ENCODE results near the gene MICOS13. TPM values are rescaled to one million over a fixed set of nuclear protein-coding genes. Genes with fewer than 3 reads are reported as not detected.
A peak's percentile ranks its signal among the peaks of the same experiment; 100 is the strongest.
"Not testable (repeated sequence)": the region's sequence is repeated elsewhere in the genome, so short reads cannot be mapped to it uniquely, and the experiment has no call there.

The MICOS13 gene, protein sequence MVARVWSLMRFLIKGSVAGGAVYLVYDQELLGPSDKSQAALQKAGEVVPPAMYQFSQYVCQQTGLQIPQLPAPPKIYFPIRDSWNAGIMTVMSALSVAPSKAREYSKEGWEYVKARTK
- total RNA-seq, result 26.1 and 60.3 TPM in 2 replicates

DNA sequence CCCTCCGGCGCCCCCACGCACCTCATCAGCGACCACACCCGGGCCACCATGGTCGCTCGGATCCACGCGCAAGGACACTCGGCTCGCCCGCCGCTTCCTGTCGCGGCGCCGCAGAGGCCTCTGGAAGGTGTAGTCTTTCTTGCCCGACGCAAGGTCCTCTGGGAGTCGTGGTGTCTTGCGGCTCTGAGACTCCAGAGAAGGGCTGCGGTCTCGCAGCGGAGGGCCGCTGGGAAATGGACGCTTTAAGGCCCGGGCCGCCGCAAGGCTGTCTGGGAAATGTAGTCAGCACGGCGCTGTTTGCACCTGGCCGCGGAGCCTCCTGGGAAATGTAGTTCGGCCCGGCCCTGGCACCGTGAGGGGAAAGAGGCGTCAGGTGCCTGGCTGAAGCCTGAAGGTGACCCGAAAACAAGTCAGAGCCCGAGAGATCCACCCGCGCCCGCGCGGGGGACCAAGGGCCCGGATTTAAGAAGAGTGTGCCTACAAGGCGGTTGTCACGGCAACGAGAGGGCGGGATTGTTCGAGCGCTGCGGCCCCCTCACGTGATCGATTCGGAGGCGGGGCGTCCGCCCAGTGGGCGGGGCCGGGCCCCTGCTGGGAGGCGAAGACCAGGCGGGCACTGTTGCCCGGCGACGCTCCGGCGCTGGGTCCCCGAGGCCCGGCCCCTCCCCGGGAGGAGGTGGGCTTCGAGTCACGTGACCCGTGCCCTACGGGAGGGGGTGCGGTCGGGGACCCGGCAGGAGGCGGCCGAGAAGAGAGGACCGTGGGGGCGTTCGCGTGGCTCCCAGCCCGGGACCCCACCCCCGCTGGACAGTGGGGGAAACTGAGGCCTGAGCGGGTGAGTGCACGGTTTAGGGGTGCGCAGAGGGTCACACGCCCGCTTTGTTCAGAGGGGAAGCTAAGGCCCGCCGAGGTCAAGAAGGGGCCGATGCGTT lies at the start of gene MICOS13, which contains the start of gene HSD11B1L:
Gene MICOS13, minus strand, starts transcription at position 80 of the 932 bp plus-strand sequence. Its CDS starts 30 bp downstream, at position 50.
Gene HSD11B1L, plus strand, starts transcription at position 591 of the 932 bp plus-strand sequence. CDS start 3,806 bp downstream, outside the sequence.
- DNase-seq (ENCODE audit: low read depth, low spot score), result peak; percentile 95

DNA sequence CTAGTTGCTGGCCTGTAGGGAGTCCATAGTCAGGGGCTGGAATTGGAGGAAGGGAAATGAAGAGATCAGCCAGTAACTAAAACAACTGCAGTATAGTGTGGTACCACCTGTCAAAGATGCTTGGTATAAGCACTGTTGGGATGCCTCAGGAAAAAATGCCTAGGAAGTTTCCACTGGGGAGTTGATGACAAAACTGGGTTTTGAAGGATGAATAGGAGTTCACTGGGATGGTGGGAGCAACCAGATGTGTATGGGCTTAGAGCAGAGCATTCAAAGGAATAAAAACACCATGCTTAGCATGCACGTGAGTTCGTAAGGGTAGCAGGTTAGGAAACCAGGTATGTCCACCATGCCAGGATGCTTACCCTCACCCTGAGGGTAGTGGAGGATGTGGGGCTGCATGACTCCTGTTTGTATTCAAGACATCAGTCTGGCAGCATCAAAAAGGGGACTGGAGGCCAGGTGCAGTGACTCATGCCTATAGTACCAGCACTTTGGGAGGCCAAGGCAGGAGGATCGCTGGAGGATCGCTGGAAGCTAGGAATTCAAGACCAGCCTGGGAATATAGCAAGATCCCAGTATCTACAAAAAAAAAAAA lies 47.2 kb upstream of the MICOS13 start:
- DNase-seq (ENCODE audit: low read depth, low spot score), result no peak

DNA sequence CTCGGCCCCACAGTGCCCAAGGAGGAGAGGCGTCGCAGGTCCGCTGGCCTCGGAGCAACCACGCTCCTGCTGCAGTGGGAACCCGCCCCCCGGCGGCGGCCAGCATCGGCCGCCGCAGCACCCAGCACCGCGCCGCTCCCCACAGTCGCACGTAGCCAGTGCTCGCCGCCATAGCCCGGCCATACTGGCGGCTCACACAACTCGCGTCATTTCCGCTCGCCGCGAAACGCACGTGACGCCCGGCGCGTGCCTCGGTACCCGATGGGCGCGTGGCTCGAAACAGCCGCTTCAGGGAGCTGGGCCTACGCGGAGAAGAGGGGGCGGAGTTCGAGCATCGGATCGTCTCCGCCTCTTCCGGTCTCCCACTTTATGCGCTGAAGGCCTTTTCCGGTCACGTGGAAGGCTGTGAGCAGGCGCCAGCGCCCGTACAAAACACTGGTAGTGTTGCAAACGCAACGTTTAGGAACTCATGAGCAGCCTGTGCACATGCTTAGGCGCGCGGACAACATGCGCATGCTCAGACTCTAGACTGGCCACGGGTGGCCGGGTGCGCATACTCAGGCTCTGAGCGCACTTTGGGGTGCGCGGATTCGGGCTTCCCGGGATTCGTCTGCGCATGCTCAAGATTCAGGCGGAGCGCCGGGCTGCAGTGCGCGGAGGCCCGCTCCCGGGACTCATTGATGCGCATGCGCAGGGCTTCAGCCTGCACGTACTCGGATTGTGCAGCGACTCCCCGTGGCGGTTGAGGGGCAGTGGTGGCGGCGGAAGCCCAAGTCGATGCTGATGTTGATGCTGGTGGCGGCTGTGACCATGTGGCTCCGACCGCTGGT lies 39.9 kb upstream of the MICOS13 start, which contains the start of the genes CATSPERD and LONP1:
Gene CATSPERD, plus strand, starts transcription at position 677 of the 830 bp plus-strand sequence. Its CDS starts 101 bp downstream, at position 778.
Gene LONP1, minus strand, starts transcription at position 186 of the 830 bp plus-strand sequence. Its CDS starts 14 bp downstream, at position 172.
- peak; percentile 93 for DNase-seq (ENCODE audit: low read depth, low spot score)

DNA sequence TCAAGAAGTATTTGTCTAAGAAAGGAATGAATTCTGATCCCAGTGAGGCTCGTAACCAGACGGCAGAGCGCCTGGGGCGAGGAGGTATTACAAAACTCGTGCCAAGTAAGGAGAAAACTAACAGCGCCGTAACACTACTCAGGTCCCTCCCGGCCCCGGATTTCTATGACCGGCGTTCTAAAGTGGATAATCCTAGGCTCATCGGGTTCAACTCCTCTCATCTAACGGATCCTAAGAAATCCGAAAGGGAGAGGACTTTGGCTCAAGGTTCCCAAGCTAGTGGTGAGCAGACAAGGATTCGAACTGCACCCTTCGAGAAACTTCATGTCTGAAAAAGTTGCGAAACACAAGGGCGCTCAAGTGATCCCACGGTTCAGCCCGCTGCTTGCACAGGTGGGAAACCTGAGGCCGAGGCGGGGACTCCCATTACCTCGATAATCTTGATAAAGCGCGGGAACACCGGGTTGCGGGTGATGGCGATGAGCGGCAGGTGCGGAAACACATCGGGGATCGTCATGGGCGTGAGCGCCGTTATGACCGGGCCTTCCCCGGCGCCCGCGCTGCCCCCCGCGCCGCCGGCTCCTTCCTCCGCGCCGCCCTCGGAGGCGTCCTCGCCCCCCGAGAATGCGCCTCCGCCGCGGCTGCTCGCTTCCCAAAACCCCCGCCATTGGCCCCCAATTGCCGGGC lies 39.1 kb upstream of the MICOS13 start:
- DNase-seq (ENCODE audit: low read depth, low spot score), result no peak

DNA sequence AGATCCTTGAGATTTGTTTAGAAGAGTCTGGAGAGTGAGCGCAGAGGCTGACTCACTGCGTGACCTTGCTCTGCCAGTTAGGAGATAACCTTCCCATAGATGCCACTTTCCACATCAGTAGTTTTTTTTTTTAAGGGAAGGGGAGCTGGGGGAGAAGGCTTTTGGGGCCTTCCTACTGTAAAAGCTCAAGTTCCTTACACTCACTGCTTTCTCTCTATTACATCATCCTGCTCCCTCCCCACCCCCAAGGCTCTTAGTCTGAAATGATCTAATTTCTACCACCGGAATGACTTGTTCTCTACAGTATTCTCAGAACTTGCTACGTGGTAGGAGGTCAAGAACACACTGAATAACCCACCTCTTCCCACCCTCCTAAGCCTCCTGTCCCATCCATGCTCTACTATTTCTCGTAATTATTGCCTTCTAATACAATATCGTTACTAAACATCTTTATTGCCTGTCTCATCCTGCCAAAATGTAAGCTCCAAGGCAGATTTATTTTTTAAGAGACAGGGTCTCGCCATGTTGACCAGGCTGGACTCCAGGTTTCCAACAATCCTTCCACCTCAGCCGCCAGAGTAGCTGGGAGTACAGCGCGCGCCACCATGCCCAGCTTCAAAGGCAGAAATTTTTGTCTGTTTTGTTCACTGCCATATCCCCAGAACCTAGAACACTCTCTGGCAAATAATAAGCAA lies 38.4 kb upstream of the MICOS13 start:
- no peak for DNase-seq (ENCODE audit: low read depth, low spot score)

DNA sequence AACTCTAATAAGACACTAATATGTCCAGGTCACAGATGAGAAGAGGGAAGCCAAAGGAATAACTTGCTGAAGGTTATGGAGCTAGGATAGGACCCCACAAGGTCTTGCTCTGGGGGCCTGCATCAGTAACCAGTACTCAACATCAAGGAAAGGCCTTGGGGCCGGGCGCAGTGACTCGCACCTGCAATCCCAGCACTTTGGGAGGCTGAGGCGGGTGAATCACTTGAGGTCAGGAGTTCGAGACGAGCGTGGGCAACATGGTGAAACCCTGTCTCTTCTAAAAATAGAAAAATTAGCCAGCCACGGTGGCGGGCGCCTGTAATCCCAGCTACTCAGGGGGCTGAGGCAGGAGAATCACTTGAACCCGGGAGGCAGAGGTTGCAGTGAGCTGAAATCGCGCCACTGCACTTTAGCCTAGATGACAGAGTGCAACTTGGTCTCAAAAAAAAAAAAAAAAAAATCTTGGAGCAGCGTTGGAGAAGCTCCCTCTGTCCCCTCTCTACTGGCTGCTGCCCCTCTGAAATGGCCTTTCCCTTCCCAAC lies 37.8 kb upstream of the MICOS13 start:
- DNase-seq (ENCODE audit: low read depth, low spot score), result no peak

DNA sequence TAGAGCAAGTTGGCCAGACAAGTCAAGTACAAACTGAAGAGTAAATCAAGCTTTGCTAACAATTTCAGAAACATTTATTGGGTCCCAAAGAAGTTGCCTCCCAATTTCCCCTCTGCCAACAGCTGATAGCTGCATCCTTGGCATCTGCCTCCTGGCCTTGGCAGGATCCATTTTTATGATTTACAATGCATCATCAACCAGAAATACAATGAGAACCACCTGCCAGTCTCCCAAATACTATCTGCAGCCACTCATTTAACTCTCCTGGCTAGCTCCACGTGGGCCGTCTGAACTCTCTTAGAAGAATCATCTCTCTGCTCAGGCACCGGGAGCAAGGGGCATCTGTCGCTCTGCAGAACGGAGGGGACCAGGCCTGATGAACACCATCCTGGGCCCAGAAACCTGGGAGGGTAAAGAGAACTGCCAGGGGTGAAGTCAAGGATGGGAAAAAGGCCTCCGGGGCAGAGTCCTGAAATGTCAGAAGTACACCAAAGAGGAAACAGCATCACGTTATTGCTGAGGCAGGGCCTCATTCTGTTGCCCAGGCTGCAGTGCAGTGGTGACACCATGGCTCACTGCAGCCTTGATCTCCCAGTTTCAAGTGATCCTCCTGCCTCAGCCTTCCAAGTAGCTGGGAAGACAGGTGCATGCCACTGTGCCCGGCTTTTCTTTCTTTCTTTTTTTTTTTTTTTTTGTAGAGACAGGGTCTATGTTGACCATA lies 37.1 kb upstream of the MICOS13 start:
- DNase-seq (ENCODE audit: low read depth, low spot score), result no peak

DNA sequence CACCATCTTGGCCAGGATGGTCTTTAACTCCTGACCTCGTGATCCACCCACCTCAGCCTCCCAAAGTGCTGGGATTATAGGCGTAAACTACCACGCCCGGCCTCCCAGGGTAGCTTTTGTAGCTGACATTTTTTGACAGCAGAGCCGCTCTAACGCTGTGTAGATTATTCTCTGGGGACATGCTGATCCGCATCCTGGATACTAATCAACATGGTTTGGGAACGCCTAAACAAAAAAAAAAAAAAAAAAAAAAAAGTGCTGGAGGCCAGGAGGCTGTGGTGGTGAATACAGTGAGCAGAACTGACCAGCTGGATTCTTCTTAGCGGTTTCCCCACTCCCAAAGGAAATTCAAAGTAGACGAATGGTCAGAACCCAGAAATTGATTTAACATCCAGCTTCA lies 34.5 kb upstream of the MICOS13 start:
- DNase-seq (ENCODE audit: low read depth, low spot score), result no peak

DNA sequence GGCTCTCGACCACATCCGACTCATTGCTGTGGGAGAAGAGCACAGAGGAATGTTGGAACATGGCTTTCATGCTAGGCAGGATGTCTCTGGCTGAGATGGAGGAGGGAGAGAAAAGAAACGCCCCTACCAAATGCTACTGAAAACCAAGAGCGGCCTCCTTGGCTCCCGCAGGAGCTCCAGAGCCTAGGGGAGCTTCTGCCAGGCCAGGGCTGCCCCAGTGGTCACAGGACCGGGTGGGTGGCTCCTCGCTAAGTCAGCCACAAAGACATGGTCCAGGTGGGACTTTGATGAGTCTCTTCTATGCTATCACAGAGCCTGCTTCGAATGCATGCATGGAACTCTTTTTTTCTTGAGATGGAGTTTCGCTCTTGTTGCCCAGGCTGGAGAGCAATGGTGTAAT lies 32.9 kb upstream of the MICOS13 start:
- no peak for DNase-seq (ENCODE audit: low read depth, low spot score)

DNA sequence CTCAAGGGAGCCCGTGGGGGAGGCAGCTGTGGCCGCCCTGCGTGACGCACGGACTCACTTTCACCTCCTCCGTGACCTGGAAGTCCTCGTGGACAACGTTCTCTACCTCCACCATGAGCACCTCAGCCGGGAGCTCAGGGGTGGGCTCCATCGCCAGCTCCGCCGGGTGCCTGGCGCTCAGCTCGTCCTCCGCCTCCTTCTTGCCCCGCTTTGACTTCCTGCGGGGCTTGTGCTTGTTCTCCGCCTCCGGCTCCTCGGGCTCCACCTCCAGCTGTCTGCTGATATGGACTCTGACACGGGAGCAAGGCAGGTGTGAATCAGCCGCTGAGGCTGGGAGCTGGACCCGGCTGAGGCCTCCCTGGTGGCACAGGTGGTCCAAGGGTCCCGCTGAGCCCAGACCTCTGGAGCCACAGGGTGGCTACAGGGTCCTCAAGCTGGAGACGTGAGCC lies 31.4 kb upstream of the MICOS13 start:
- DNase-seq (ENCODE audit: low read depth, low spot score), result no peak

DNA sequence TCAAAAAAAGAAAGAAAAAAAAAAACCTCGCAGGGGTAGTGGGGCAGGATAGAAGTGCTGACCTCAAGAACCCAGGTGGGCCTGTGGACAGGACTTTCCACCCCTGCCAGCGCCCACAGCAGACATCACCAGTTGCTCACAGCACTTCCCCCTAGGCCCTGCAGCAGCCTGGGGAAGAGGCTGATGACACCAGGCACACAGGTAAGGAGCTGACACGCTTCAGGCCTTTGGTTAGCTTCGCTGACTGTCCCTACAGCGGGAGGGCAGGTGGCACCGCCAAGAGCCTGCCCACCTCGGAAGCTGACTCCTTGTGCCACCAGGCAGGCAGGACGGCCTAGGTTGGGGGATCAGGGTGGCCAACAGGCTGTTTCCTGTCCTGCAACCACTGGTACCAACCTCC lies 30.7 kb upstream of the MICOS13 start:
- DNase-seq (ENCODE audit: low read depth, low spot score), result no peak

DNA sequence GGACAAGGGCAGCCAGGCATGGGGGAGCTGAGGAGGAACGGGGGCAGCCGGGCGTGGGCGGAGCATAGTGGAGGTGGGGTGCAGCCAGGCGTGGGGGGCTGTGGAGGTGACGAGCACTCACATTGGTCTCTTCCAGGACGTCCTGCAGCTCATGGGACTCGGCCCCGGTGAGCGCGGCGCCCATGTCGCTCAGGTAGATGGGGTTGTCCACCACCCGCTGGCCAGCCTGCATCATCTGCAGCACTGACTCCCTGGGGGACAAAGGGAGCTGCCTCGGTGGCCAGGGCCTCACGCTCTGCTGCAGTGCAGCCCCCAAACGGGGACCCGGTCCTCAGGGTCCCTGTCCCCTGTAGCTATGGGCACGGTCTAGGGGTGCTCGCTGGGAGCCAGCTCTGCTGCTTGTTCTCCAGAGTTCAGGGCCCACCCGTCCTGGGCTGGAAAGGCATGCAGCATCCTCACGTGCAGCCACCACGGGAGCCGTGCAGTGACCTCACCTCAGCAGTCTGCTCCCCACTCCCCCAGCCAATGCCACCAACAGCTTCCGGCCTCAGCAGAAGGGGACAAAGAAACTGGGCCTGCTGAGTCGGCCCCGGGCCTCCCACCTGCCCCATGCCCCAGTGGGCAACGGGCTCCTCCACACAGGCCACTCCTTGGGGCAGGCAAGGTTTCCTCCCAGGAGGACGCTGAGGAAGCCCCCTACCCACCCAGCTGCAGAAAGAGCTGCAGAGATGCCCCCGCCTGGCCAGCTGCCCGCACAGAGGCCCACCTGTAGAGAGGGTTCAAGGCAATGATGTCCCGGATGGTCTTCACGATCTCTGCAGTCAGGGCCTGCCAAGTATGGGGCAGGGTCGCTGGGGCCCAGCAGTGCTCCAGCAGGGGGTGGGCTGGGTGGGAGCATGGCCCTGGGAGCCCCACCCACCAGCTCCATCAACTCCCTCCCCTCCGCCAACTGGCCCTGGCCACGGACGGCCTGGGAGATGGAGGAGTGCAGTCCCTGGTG lies 27.6 kb upstream of the MICOS13 start:
- no peak for DNase-seq (ENCODE audit: low read depth, low spot score)

DNA sequence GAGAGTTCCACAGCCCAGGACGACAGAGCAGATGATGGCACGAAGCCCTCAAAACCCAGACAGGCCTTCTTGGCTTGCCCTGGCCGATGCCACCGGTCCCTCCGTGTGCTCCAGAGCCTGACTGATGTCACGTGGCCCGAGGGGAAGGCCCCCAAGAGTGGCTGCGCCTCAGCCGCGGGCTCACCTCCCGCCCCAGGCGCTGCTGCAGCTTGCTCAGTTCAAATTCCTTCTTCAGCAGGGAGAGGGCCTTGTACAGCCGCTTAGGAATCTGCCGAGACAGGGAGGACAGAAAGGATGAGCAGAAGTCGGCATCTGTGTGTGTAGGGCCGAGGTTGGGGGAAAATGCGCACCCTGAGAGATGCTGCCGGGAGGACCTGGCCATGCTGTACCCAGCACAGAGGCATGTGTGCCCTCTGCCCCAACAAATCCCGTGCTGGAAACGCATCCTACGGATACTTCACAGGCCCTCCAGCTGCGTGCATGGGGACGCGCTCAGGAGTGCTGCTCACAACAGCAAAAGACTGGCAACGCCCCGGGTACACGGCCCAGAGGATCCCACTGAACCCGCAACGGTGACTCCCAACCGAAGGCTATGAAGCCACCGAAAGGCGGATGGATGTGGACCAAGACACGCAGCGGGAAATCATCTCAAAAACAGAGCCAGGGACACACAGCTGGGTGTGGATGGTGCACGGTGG lies 26.7 kb upstream of the MICOS13 start:
- no peak for DNase-seq (ENCODE audit: low read depth, low spot score)

DNA sequence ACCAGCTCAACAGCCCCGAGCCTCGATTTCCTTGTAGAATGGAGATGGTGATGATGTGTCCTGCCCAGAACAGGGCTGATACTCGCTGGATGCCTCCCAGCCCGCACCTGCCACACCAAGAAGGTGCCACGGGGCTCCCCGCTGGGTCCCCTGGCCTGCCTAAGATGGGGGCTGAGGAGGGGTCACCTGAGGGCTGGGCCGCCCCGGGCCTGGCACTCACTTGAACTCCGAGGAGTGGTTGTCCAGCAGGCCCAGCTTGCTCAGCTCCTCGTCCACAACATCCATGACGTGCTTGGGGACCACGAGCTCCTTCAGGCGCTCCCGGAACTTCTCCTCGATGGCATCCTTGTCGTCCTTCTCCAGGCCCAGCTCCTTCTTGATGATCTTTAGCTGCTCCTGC lies 25.2 kb upstream of the MICOS13 start:
- no peak for DNase-seq (ENCODE audit: low read depth, low spot score)

DNA sequence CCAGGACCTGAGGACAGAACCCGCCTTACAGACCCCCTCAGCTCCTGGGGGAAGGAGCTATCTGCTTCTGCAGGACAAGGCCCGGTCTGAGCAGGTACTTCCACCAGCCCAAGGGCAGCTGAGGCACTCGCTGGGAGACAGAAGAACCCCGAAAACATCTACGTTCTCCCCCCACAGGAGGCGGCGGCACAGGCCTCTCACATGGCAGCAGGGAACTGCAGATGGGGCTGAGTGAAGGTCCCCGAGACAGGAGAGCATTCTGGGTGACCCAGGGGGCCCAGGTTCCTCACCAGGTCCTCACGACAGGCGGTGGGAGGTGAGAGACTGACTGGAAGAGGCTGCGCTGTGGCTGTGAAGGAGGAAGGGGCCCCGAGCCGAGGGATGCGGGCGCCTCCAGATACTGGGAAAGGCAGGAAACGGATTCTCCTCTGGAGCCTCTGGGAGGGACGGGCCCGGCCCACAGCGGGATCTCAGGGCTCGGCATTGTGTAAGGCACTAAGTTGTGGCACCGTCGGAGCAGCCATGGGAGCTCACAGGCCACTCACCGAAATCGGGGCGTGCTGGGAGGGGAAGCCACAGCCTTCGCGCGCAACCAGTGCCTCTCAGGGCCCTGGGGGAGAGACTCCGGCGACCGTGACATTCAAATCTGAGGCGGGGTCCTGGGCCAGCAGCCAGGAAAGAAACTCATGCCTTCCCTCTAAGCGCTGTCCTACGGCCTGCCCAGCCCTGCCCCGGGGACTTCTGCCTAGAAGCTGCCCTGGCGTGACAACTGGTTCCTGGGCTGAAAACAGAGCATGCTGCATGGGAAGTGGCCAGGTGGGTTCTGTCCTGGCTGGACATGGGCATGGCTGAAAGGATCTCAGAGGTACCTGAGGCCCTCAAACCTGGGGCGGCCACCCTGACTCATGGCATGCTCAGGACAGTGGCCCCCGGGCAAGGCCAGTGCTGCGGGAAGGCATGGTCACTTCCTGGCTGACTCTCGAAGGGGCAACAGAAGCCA lies 23.8 kb upstream of the MICOS13 start:
- DNase-seq (ENCODE audit: low read depth, low spot score), result no peak

DNA sequence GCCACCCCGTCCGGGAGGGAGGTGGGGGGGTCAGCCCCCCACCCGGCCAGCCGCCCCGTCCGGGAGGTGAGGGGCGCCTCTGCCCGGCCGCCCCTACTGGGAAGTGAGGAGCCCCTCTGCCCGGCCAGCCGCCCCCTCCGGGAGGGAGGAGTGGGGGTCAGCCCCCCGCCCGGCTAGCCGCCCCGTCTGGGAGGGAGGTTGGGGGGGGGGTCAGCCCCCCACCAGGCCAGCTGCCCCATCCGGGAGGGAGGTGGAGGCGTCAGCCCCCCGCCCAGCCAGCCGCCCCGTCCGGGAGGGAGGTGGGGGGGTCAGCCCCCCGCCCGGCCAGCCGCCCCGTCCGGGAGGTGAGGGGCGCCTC lies 21.7 kb upstream of the MICOS13 start:
- DNase-seq (ENCODE audit: low read depth, low spot score), result not testable (repeated sequence)
